ENCODE data around the gene TEKTIP1.
"Not testable (repeated sequence)": the region's sequence is repeated elsewhere in the genome, so short reads cannot be mapped to it uniquely, and the experiment has no call there.

GRCh38 chr19:3508121-3508661 is 30.8 kb upstream of the TEKTIP1 start:
- TF ChIP-seq CTCF (conservative IDR thresholded peaks at IDR 0.05 in 1 of 2, IDR thresholded peaks at IDR 0.05 in 1 of 2; ENCODE audit: extremely low read depth in 1 of 2, insufficient read depth in 1 of 2, low read depth in 1 of 2, low read length in 2 of 2); EZH2 (IDR thresholded peaks at IDR 0.05; ENCODE audit: borderline replicate concordance, low read length): not testable (repeated sequence)
